Measurements from ENCODE around the gene A2M. TPM values are rescaled to one million over a fixed set of nuclear protein-coding genes. Genes with fewer than 3 reads are reported as not detected.

The A2M gene
- total and polyA plus RNA-seq, 2 experiments from 2014 or later = 463 to 567 TPM

DNA sequence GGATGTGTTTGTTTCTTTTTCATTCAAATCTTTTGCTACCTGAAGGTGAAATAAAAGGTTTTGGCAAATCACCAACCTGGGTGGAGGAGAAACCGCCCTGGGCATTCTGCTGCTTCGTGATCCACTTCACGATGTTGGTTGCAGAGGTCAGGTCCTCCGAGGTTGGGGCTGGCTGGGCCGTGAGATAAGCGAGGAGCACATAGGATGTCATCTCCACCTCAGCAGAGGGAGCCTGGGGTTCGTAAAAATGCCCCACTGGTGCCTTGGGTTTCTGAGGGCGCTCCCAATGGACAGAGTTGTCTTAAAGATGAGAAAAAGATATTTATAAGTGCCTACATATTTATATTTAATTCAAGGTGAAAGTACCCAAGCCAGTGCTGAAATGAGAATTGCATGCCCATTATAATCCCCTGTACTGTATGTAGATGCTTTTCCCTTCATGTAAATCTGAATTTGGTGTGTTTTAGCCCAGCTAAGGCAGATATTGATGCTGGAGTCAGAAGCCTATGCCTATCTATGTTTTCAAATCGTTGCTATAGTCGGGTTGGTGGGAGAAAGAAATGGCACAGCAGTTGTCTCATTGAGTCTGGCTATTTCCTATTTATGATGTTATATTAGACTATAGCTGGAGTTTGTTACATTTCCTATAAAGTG, 41.1 kb downstream of the A2M start:
- H3K4me1 ChIP-seq (ENCODE audit: insufficient read depth) = peaks cover 6% of the 10 kb centered on the region
- H3K9me2 ChIP-seq (replicated peaks; ENCODE audit: insufficient read depth) = no peaks in the 10 kb centered on the region
- no peaks in the 10 kb centered on the region for H3K79me2 ChIP-seq
- 85% methylated on average over 10 of the region's 10 CpGs for WGBS (ENCODE audit: low lambda C conversion rate, missing lambda C conversion rate)
- H3K9me3 ChIP-seq (ENCODE audit: low read depth) = no peaks in the 10 kb centered on the region
- H3K4me3 ChIP-seq = no peak overlapping the region
- H3K4me2 ChIP-seq = no peak overlapping the region
- H3K27me3 ChIP-seq = no peaks in the 10 kb centered on the region
- H3K36me3 ChIP-seq (replicated peaks; ENCODE audit: insufficient read depth, low read depth) = no peaks in the 10 kb centered on the region
- TF ChIP-seq EZH2phosphoT487 (IDR thresholded peaks at IDR 0.05; ENCODE audit: low read depth, severe bottlenecking, unreplicated experiment) = no peak
- TF ChIP-seq, protein P1, sequence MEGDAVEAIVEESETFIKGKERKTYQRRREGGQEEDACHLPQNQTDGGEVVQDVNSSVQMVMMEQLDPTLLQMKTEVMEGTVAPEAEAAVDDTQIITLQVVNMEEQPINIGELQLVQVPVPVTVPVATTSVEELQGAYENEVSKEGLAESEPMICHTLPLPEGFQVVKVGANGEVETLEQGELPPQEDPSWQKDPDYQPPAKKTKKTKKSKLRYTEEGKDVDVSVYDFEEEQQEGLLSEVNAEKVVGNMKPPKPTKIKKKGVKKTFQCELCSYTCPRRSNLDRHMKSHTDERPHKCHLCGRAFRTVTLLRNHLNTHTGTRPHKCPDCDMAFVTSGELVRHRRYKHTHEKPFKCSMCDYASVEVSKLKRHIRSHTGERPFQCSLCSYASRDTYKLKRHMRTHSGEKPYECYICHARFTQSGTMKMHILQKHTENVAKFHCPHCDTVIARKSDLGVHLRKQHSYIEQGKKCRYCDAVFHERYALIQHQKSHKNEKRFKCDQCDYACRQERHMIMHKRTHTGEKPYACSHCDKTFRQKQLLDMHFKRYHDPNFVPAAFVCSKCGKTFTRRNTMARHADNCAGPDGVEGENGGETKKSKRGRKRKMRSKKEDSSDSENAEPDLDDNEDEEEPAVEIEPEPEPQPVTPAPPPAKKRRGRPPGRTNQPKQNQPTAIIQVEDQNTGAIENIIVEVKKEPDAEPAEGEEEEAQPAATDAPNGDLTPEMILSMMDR (IDR thresholded peaks at IDR 0.05; ENCODE audit: poor library complexity) = no peak
- no peak for TF ChIP-seq EZH2 (IDR thresholded peaks at IDR 0.05; ENCODE audit: borderline replicate concordance)
- no peak overlapping the region for H2AFZ ChIP-seq
- no peaks in the 10 kb centered on the region for H4K20me1 ChIP-seq (ENCODE audit: insufficient read depth, poor library complexity, severe bottlenecking)
- no peak overlapping the region for H3K27ac ChIP-seq
- no peak for DNase-seq (ENCODE audit: low spot score)

DNA sequence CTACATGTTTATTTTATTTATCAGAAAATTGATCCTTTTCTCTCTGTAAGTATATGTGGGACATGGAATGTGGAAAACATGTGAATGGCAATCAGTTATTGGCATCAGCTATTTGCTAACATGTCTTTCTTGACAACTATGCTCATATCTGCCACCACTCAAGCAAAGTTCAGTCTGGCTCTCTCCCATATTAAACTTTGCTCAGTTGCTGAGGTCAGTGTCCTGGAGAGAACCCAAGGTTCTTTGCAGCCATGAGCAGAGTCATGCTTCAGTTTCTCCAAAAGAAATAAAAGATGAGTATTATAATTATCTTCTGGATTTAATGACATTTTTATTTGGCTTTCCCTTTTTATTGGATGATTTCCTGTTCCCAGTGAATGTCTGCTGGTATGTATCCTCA, 42.6 kb downstream of the A2M start:
- Histone ChIP-seq H3K4me1 (ENCODE audit: insufficient read depth) (peaks cover 6% of the 10 kb centered on the region), H3K27ac (no peak overlapping the region), H3K36me3 (replicated peaks; ENCODE audit: insufficient read depth, low read depth) (no peaks in the 10 kb centered on the region), H3K4me2 (no peak overlapping the region), H3K9me3 (ENCODE audit: low read depth) (no peaks in the 10 kb centered on the region), H3K9me2 (replicated peaks; ENCODE audit: insufficient read depth) (no peaks in the 10 kb centered on the region), H4K20me1 (ENCODE audit: insufficient read depth, poor library complexity, severe bottlenecking) (no peaks in the 10 kb centered on the region), H2AFZ (no peak overlapping the region), H3K27me3 (no peaks in the 10 kb centered on the region), H3K4me3 (no peak overlapping the region), H3K79me2 (no peaks in the 10 kb centered on the region)
- TF ChIP-seq EZH2phosphoT487 (IDR thresholded peaks at IDR 0.05; ENCODE audit: low read depth, severe bottlenecking, unreplicated experiment) (no peak), EZH2 (IDR thresholded peaks at IDR 0.05; ENCODE audit: borderline replicate concordance) (no peak)
- TF ChIP-seq, protein P1 (IDR thresholded peaks at IDR 0.05; ENCODE audit: poor library complexity) = no peak
- DNase-seq (ENCODE audit: low spot score) = peak; percentile 21

DNA sequence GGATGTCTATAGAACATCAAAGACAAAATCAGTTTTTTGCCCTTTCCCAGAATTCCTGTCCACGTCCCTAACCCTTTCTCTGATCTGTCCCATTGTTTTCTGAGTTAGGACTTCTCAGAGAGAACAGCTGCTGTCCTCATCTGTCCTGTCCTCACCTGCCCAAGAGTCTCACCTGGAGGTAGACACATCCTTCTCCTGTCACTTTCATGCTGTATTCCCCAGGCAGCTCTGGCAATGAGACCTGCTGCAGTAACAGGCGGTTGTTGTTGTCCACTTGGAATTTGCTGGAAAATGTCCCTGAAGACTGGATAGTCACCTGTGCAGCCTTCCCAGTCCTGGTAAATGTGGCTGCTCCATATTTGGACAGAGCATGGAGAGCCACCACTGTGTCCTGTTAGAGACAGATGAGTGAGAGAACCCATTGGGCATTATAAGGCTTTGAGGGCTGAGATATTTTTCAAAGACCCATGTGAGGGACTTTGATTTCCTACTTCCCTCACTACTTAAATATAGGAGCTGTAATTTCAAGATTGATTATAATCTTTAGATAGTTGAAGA, 43.2 kb downstream of the A2M start:
- Histone ChIP-seq H3K36me3 (replicated peaks; ENCODE audit: insufficient read depth, low read depth) (no peaks in the 10 kb centered on the region), H3K4me3 (no peak overlapping the region), H3K9me3 (ENCODE audit: low read depth) (no peaks in the 10 kb centered on the region), H3K79me2 (no peaks in the 10 kb centered on the region), H3K27ac (no peak overlapping the region), H2AFZ (no peak overlapping the region), H3K27me3 (no peaks in the 10 kb centered on the region), H4K20me1 (ENCODE audit: insufficient read depth, poor library complexity, severe bottlenecking) (no peaks in the 10 kb centered on the region), H3K4me1 (ENCODE audit: insufficient read depth) (peaks cover 6% of the 10 kb centered on the region), H3K9me2 (replicated peaks; ENCODE audit: insufficient read depth) (no peaks in the 10 kb centered on the region), H3K4me2 (no peak overlapping the region)
- WGBS (ENCODE audit: low lambda C conversion rate, missing lambda C conversion rate) = 90% methylated on average over 2 of the region's 2 CpGs
- DNase-seq (ENCODE audit: low spot score) = no peak
- TF ChIP-seq, protein P1 (IDR thresholded peaks at IDR 0.05; ENCODE audit: poor library complexity) = no peak
- TF ChIP-seq EZH2 (IDR thresholded peaks at IDR 0.05; ENCODE audit: borderline replicate concordance) = no peak
- TF ChIP-seq EZH2phosphoT487 (IDR thresholded peaks at IDR 0.05; ENCODE audit: low read depth, severe bottlenecking, unreplicated experiment) = no peak
